T-helper 9 cell (primary cell): ENCODE data around the gene PARD3.
"Not testable (repeated sequence)": the region's sequence is repeated elsewhere in the genome, so short reads cannot be mapped to it uniquely, and the experiment has no call there.

Source experiments
- DNase-seq: peaks from one replicate; pipeline ENCODE4 v3.0.0-alpha.2; 2020
- total RNA-seq, 2 donors: gene quantifications; one replicate each; lab custom pipeline; 2026; lab: John Stamatoyannopoulos, UW

Gene PARD3
- total RNA-seq, result 0 to 0.07 reads per million in 2 donors

- no peak for DNase-seq
Observed at GRCh38 chr10:34815185-34816084, at the start of gene PARD3. Gene PARD3, minus strand, starts transcription at chr10:34815296. Its CDS starts 301 bp downstream, at chr10:34814995.

- no peak for DNase-seq
Observed at GRCh38 chr10:34864149-34865067, 49.3 kb upstream of the PARD3 start.

GRCh38 chr10:34862892-34863291, 47.8 kb upstream of the PARD3 start:
- DNase-seq, result no peak

GRCh38 chr10:34861293-34862021, 46.4 kb upstream of the PARD3 start:
- no peak for DNase-seq

- no peak for DNase-seq
Observed at GRCh38 chr10:34859170-34859569, 44.1 kb upstream of the PARD3 start.

GRCh38 chr10:34858003-34858402, 42.9 kb upstream of the PARD3 start:
- no peak for DNase-seq

- no peak for DNase-seq
Observed at GRCh38 chr10:34854147-34854601, 39.1 kb upstream of the PARD3 start.

GRCh38 chr10:34853357-34853756, 38.3 kb upstream of the PARD3 start:
- DNase-seq, result no peak

- DNase-seq, result no peak
Observed at GRCh38 chr10:34850558-34850957, 35.5 kb upstream of the PARD3 start.

GRCh38 chr10:34850036-34850435, 34.9 kb upstream of the PARD3 start:
- no peak for DNase-seq

- DNase-seq, result no peak
Observed at GRCh38 chr10:34845070-34845469, 30.0 kb upstream of the PARD3 start.

GRCh38 chr10:34844448-34844847, 29.4 kb upstream of the PARD3 start:
- DNase-seq, result no peak

GRCh38 chr10:34843470-34843869, 28.4 kb upstream of the PARD3 start:
- DNase-seq, result not testable (repeated sequence)

- DNase-seq, result no peak
Observed at GRCh38 chr10:34838366-34838900, 23.3 kb upstream of the PARD3 start.

- no peak for DNase-seq
Observed at GRCh38 chr10:34835908-34836508, 20.9 kb upstream of the PARD3 start.

- no peak for DNase-seq
Observed at GRCh38 chr10:34834274-34834673, 19.2 kb upstream of the PARD3 start.

GRCh38 chr10:34830217-34830822, 15.2 kb upstream of the PARD3 start:
- no peak for DNase-seq

- no peak for DNase-seq
Observed at GRCh38 chr10:34826857-34827766, 12.0 kb upstream of the PARD3 start.

GRCh38 chr10:34826221-34826620, 11.1 kb upstream of the PARD3 start:
- DNase-seq, result no peak

- no peak for DNase-seq
Observed at GRCh38 chr10:34825414-34825813, 10.3 kb upstream of the PARD3 start.
